ENCODE measurements around the gene FAP. TPM values are rescaled to one million over a fixed set of nuclear protein-coding genes. Genes with fewer than 3 reads are reported as not detected.

The FAP gene, protein sequence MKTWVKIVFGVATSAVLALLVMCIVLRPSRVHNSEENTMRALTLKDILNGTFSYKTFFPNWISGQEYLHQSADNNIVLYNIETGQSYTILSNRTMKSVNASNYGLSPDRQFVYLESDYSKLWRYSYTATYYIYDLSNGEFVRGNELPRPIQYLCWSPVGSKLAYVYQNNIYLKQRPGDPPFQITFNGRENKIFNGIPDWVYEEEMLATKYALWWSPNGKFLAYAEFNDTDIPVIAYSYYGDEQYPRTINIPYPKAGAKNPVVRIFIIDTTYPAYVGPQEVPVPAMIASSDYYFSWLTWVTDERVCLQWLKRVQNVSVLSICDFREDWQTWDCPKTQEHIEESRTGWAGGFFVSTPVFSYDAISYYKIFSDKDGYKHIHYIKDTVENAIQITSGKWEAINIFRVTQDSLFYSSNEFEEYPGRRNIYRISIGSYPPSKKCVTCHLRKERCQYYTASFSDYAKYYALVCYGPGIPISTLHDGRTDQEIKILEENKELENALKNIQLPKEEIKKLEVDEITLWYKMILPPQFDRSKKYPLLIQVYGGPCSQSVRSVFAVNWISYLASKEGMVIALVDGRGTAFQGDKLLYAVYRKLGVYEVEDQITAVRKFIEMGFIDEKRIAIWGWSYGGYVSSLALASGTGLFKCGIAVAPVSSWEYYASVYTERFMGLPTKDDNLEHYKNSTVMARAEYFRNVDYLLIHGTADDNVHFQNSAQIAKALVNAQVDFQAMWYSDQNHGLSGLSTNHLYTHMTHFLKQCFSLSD
- total RNA-seq, result not detected
- polyA plus RNA-seq (2013, experiment 1 of 2), result 1.1 TPM
- 1.4 TPM for polyA plus RNA-seq (2013, experiment 2 of 2)
- long read RNA-seq, experiment 1, result 0 reads
- long read RNA-seq, experiment 2, result 0 reads
- long read RNA-seq, experiment 3, result 0 reads
- long read RNA-seq, experiment 4, result 0 reads

DNA sequence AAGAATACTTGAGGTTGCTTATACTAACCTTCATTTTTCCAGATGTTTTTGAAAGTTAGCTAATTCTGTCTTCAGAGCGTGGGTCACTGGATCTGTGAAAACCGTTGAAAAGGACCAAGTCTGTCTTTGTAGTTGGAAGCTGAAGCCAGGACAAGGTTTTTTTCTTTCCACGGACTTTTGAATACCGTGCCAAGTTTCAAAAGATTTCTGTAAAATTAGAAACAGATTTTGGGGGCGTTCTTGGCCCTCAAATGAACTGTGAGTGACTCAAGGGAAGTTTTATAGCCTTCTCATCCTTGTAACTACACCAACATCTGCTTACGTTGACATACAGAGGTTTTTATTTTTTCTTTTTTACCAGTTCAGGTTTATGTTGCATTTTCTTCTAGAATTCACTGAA, at the start of gene FAP:
FAP (minus strand) TSS at position 152 of the 400 bp plus-strand sequence; CDS start at position 34, 118 bp downstream.
- Mint-ChIP-seq H3K4me1 (no peaks in the 10 kb centered on the region), H3K9me3 (no peaks in the 10 kb centered on the region), H3K27me3 (ENCODE audit: insufficient read depth) (no peaks in the 10 kb centered on the region), H3K4me3 (no peak within 1 kb of the TSS), H3K36me3 (ENCODE audit: low read depth) (no peaks in the 10 kb centered on the region), H3K27ac (no peak within 1 kb of the TSS)
- Histone ChIP-seq H3K27ac (ENCODE audit: low read depth, low read length) (no peak within 1 kb of the TSS), H3K9ac (ENCODE audit: extremely low read depth, low read length, poor library complexity, severe bottlenecking) (no peak within 1 kb of the TSS), H3K27me3 (ENCODE audit: control insufficient read depth, insufficient read depth, low read length, poor library complexity, severe bottlenecking) (no peaks in the 10 kb centered on the region), H3K9me3 (ENCODE audit: control insufficient read depth, low read length) (no peaks in the 10 kb centered on the region), H3K4me3 (ENCODE audit: low read length) (no peak within 1 kb of the TSS), H3K36me3 (ENCODE audit: control insufficient read depth, insufficient read depth, low read length) (no peaks in the 10 kb centered on the region), H3K4me1 (ENCODE audit: control insufficient read depth, insufficient read depth, low read length) (no peaks in the 10 kb centered on the region)
- TF ChIP-seq, protein P1, sequence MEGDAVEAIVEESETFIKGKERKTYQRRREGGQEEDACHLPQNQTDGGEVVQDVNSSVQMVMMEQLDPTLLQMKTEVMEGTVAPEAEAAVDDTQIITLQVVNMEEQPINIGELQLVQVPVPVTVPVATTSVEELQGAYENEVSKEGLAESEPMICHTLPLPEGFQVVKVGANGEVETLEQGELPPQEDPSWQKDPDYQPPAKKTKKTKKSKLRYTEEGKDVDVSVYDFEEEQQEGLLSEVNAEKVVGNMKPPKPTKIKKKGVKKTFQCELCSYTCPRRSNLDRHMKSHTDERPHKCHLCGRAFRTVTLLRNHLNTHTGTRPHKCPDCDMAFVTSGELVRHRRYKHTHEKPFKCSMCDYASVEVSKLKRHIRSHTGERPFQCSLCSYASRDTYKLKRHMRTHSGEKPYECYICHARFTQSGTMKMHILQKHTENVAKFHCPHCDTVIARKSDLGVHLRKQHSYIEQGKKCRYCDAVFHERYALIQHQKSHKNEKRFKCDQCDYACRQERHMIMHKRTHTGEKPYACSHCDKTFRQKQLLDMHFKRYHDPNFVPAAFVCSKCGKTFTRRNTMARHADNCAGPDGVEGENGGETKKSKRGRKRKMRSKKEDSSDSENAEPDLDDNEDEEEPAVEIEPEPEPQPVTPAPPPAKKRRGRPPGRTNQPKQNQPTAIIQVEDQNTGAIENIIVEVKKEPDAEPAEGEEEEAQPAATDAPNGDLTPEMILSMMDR (conservative IDR thresholded peaks at IDR 0.05), result no peak
- no peak for DNase-seq
- WGBS, 2 experiments (ENCODE audit: insufficient coverage in 1 of 2, insufficient read length in 1 of 2), result 75 to 88% methylated on average over 5 to 6 of the region's 6 CpGs

DNA sequence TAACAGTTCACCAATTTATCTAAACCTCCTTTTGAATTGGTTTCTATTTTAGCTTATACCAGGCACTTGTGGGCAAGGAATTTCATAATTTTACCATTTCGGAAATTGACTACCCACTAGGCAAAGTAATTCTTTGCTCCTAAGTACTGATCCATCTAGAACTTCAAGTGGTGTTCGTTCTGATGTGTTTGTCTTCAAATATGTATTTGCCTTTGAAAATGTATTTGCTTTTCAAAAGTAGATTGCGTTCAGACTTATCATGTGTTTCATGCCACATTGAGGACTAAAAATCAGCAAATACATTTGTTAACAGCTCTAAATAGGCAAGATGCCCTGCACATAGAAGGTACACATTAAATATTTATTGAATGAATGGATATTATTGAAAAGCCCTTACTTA, 48.5 kb upstream of the FAP start:
- Histone ChIP-seq H3K9ac (ENCODE audit: extremely low read depth, low read length, poor library complexity, severe bottlenecking) (no peak overlapping the region), H3K4me3 (ENCODE audit: low read length) (no peak overlapping the region), H3K9me3 (ENCODE audit: control insufficient read depth, low read length) (no peaks in the 10 kb centered on the region), H3K27ac (ENCODE audit: low read depth, low read length) (no peak overlapping the region), H3K36me3 (ENCODE audit: control insufficient read depth, insufficient read depth, low read length) (no peaks in the 10 kb centered on the region), H3K4me1 (ENCODE audit: control insufficient read depth, insufficient read depth, low read length) (no peaks in the 10 kb centered on the region), H3K27me3 (ENCODE audit: control insufficient read depth, insufficient read depth, low read length, poor library complexity, severe bottlenecking) (peaks cover 15% of the 10 kb centered on the region)
- Mint-ChIP-seq H3K36me3 (ENCODE audit: low read depth) (no peaks in the 10 kb centered on the region), H3K4me3 (no peak overlapping the region), H3K27ac (no peak overlapping the region), H3K4me1 (no peaks in the 10 kb centered on the region), H3K27me3 (ENCODE audit: insufficient read depth) (no peaks in the 10 kb centered on the region), H3K9me3 (no peaks in the 10 kb centered on the region)
- TF ChIP-seq, protein P1 (conservative IDR thresholded peaks at IDR 0.05), result no peak
- no peak for DNase-seq
- WGBS, 2 experiments (ENCODE audit: insufficient coverage in 1 of 2, insufficient read length in 1 of 2), result 88 to 100% methylated on average over 2 to 3 of the region's 3 CpGs

DNA sequence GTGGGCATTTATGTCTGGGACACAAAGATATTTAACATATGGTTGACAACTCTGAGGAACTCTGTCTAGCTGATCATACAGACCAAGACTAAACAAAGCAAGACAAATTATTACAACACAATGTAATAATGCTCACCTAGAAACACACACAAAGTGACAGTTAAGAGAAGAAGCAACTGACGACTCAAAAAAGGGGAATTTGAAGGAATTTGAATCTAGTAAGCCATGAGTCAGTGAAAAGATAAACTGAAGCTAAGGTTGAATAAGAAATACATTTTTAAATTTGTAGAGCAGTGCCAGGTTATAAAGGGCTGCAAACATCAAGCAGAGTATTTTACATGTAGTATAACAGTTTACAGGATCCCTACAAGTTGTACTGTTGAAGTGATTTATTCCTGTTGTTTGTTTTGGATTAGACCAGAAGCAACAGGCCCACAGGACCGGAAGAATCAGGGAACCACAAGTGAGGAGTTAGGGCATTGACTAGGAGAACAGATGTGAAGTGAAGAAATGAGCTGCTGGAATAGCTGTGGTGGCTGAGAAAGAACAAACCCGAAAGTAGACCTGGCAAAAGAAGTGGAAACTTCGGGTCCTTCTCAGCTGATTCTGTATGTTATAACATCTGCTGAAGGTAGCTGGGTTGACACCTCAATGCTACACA, 39.6 kb upstream of the FAP start:
- Histone ChIP-seq H3K4me1 (ENCODE audit: control insufficient read depth, insufficient read depth, low read length) (no peaks in the 10 kb centered on the region), H3K27ac (ENCODE audit: low read depth, low read length) (no peak overlapping the region), H3K9me3 (ENCODE audit: control insufficient read depth, low read length) (no peaks in the 10 kb centered on the region), H3K4me3 (ENCODE audit: low read length) (no peak overlapping the region), H3K9ac (ENCODE audit: extremely low read depth, low read length, poor library complexity, severe bottlenecking) (no peak overlapping the region), H3K36me3 (ENCODE audit: control insufficient read depth, insufficient read depth, low read length) (no peaks in the 10 kb centered on the region), H3K27me3 (ENCODE audit: control insufficient read depth, insufficient read depth, low read length, poor library complexity, severe bottlenecking) (no peaks in the 10 kb centered on the region)
- WGBS, 2 experiments (ENCODE audit: insufficient coverage in 1 of 2, insufficient read length in 1 of 2), result 87 to 95% methylated on average over 2 to 4 of the region's 4 CpGs
- TF ChIP-seq, protein P1 (conservative IDR thresholded peaks at IDR 0.05), result no peak
- Mint-ChIP-seq H3K4me3 (no peak overlapping the region), H3K27ac (no peak overlapping the region), H3K27me3 (ENCODE audit: insufficient read depth) (no peaks in the 10 kb centered on the region), H3K36me3 (ENCODE audit: low read depth) (no peaks in the 10 kb centered on the region), H3K4me1 (no peaks in the 10 kb centered on the region), H3K9me3 (no peaks in the 10 kb centered on the region)
- no peak for DNase-seq
